B cell (primary cell): ENCODE measurements around the gene ZNF662. TPM values are rescaled to one million over a fixed set of nuclear protein-coding genes. Genes with fewer than 3 reads are reported as not detected.

Source experiments
- ATAC-seq: fragments of 200-7000 bp; cut with Tn5 transposase; one replicate; pipeline ENCODE4 v1.10.0; 2021; ENCODE audit warnings: low read depth, mild to moderate bottlenecking, moderate number of reproducible peaks, moderate library complexity
- CTCF ChIA-PET: fragments of 350-600 bp; sonication (Branson Sonifier 250); formaldehyde crosslinking; loops from one replicate; lab custom pipeline; 2021; ENCODE audit warnings: antibody characterized with exemption, inconsistent platforms; lab: Charles Lee
- POLR2A ChIA-PET: fragments of 350-600 bp; sonication (Branson Sonifier 250); formaldehyde crosslinking; loops from one replicate; lab custom pipeline; 2021; ENCODE audit warnings: antibody characterized with exemption; lab: Charles Lee
- DNase-seq: peaks from one replicate; pipeline ENCODE4 v3.0.0; 2013
- H2AFZ ChIP-seq: 2 replicates; pipeline ENCODE4 v1.6.1; 2012; ENCODE audit warnings: mild to moderate bottlenecking, low read depth, low read length; ENCODE audit not compliant: insufficient read depth, poor library complexity, severe bottlenecking
- H3K27ac ChIP-seq, 2 donors: 1 replicate in 1 of 2; 2 replicates in 1 of 2; pipeline ENCODE4 v1.5.1; 2012 to 2013; ENCODE audit warnings: low read length in 2 of 2, mild to moderate bottlenecking in 2 of 2, moderate library complexity in 1 of 2
- H3K27me3 ChIP-seq, 4 experiments: fragments of 200-600 bp in 1 of 4; sonication (generic) in 1 of 4; replicated peaks in 1 of 4; 1 replicate in 2 of 4; 2 replicates in 2 of 4; pipeline versions ENCODE4 v1.6.1 to v1.7.0; 2013 to 2016; ENCODE audit warnings: low read length in 3 of 4, mild to moderate bottlenecking in 2 of 4, mixed read lengths in 1 of 4, moderate library complexity in 1 of 4; ENCODE audit not compliant: insufficient read depth in 4 of 4, control insufficient read depth in 3 of 4; ENCODE audit errors: control extremely low read depth in 1 of 4
- H3K36me3 ChIP-seq, 2 experiments: replicated peaks in 1 of 2; 1 replicate in 1 of 2; 2 replicates in 1 of 2; pipeline versions ENCODE4 v1.6.1 to v1.7.1; 2013; ENCODE audit warnings: low read length in 1 of 2; ENCODE audit not compliant: insufficient read depth in 2 of 2, control insufficient read depth in 1 of 2; ENCODE audit errors: control extremely low read depth in 1 of 2, extremely low read depth in 1 of 2
- H3K4me1 ChIP-seq, 2 donors: fragments of 200-600 bp in 1 of 2; sonication (generic) in 1 of 2; 1 replicate in 1 of 2; 2 replicates in 1 of 2; pipeline versions ENCODE4 v1.5.1 to v1.6.1; 2013 to 2017; ENCODE audit warnings: low read length in 2 of 2; ENCODE audit not compliant: control insufficient read depth in 2 of 2, insufficient read depth in 2 of 2
- H3K4me2 ChIP-seq: replicated peaks from 2 replicates; pipeline ENCODE3; 2012; ENCODE audit warnings: mild to moderate bottlenecking, low read depth, low read length; ENCODE audit not compliant: poor library complexity, severe bottlenecking
- H3K4me3 ChIP-seq, 5 experiments: fragments of 200-600 bp in 1 of 5; sonication (generic) in 1 of 5; 1 replicate in 3 of 5; 2 replicates in 2 of 5; pipeline versions ENCODE4 v1.5.1 to v1.7.0; 2011 to 2016; ENCODE audit warnings: low read length in 4 of 5, mild to moderate bottlenecking in 4 of 5, low read depth in 2 of 5, control low read depth in 1 of 5, moderate library complexity in 1 of 5; ENCODE audit not compliant: insufficient read depth in 1 of 5; ENCODE audit errors: control extremely low read depth in 1 of 5, extremely low read depth in 1 of 5
- H3K79me2 ChIP-seq: fragments of 200-600 bp; sonication (generic); one replicate; pipeline ENCODE4 v1.6.0; 2016; ENCODE audit warnings: low read length; ENCODE audit not compliant: control insufficient read depth, insufficient read depth
- H3K9ac ChIP-seq: fragments of 200-600 bp; sonication (generic); 2 replicates; pipeline ENCODE4 v1.6.1; 2017; ENCODE audit warnings: mild to moderate bottlenecking, low read length, moderate library complexity
- H3K9me3 ChIP-seq, 3 donors: one replicate each; pipeline versions ENCODE4 v1.6.1 to v1.7.1; 2013; ENCODE audit warnings: low read length in 2 of 3; ENCODE audit not compliant: control insufficient read depth in 2 of 3, insufficient read depth in 1 of 3; ENCODE audit errors: control extremely low read depth in 1 of 3
- H4K20me1 ChIP-seq: 2 replicates; pipeline ENCODE4 v1.6.0; 2012; ENCODE audit warnings: mild to moderate bottlenecking, low read length; ENCODE audit not compliant: insufficient read depth, control insufficient read depth, poor library complexity, severe bottlenecking
- H3K27ac Mint-ChIP-seq: one replicate; pipeline ENCODE4 v1.8.0; 2021; ENCODE audit warnings: mixed read lengths
- H3K27me3 Mint-ChIP-seq: one replicate; pipeline ENCODE4 v1.8.0; 2021; ENCODE audit warnings: mixed read lengths
- H3K4me1 Mint-ChIP-seq: one replicate; pipeline ENCODE4 v1.8.0; 2021; ENCODE audit warnings: mixed read lengths
- H3K4me3 Mint-ChIP-seq: one replicate; pipeline ENCODE4 v1.8.0; 2021; ENCODE audit warnings: mixed read lengths
- H3K9me3 Mint-ChIP-seq: one replicate; pipeline ENCODE4 v1.8.0; 2022; ENCODE audit warnings: mixed read lengths; ENCODE audit not compliant: insufficient read depth
- EZH2 ChIP-seq: IDR thresholded peaks from 2 replicates; pipeline ENCODE4 v1.6.1; 2012; ENCODE audit warnings: borderline replicate concordance, low read depth, mild to moderate bottlenecking, moderate library complexity, low read length; ENCODE audit not compliant: insufficient read depth, poor library complexity, severe bottlenecking
- WGBS: methylation state at CpG from one replicate; pipeline ENCODE4 v1.1.5; 2013; ENCODE audit warnings: missing lambda C conversion rate; ENCODE audit not compliant: insufficient coverage; 5-methylcytosine and 5-hydroxymethylcytosine counted together
- intact Hi-C: fragments of 100-400 bp; cut with micrococcal nuclease; formaldehyde crosslinking; loops from one replicate; pipeline ENCODE4 v1.10.0; 2022
- polyA plus RNA-seq: library from polyadenylated mRNA; depleted of rRNA; stranded (reverse); fragments of >200 nt; gene quantifications from 2 replicates; pipeline ENCODE4 v1.2.3, GENCODE V29; 2012
- total RNA-seq, 2 donors: library from RNA; stranded (reverse); fragments of 120-200 nt in 1 of 2; gene quantifications; 1 replicate in 1 of 2; 2 replicates in 1 of 2; pipeline versions ENCODE4 v1.2.3 to v1.2.4, GENCODE V29; 2013 to 2022
- TF ChIP-seq, protein P1 (sequence below): fragments of 200-600 bp; IDR thresholded peaks from one replicate; pipeline ENCODE4 v1.8.0; 2022; ENCODE audit warnings: antibody characterized with exemption, mild to moderate bottlenecking

ZNF662 gene
- total and polyA plus RNA-seq, 2 donors (not counting 1 experiment from before 2014, with no cell fraction given) = 0.12 to 0.42 TPM

DNA sequence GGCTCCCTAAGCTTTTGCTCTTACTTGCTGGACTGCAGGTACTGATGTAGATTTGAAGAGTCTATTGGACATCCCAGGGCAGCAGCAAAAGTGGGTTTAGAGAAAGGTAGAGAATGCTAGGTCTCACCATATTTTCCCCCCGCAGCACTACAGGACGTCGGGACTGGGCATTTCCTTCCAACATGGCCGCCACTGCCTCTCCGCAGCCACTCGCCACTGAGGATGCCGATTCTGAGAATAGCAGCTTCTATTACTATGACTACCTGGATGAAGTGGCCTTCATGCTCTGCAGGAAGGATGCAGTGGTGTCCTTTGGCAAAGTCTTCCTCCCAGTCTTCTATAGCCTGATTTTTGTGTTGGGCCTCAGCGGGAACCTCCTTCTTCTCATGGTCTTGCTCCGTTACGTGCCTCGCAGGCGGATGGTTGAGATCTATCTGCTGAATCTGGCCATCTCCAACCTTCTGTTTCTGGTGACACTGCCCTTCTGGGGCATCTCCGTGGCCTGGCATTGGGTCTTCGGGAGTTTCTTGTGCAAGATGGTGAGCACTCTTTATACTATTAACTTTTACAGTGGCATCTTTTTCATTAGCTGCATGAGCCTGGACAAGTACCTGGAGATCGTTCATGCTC lies 41.5 kb upstream of the ZNF662 start:
- Histone ChIP-seq H3K27ac (no peak overlapping the region), H4K20me1 (no peaks in the 10 kb centered on the region), H3K4me2 (no peak overlapping the region), H3K4me1 (no peaks in the 10 kb centered on the region), H3K9me3 (no peaks in the 10 kb centered on the region), H3K4me3 (no peak overlapping the region), H3K9ac (no peak overlapping the region), H3K79me2 (no peaks in the 10 kb centered on the region), H3K36me3 (no peaks in the 10 kb centered on the region), H3K27me3 (no peaks in the 10 kb centered on the region), H2AFZ (no peak overlapping the region)
- Mint-ChIP-seq H3K27me3 (no peaks in the 10 kb centered on the region), H3K9me3 (no peaks in the 10 kb centered on the region), H3K4me1 (no peaks in the 10 kb centered on the region), H3K27ac (no peak overlapping the region), H3K4me3 (no peak overlapping the region)
- ChIA-PET CTCF (no interaction called here), POLR2A (no interaction called here)
- 96% methylated on average over 12 of the region's 15 CpGs for WGBS
- ATAC-seq (no peak), DNase-seq (no peak)
- TF ChIP-seq EZH2 = no peak
- intact Hi-C loops = no loop called here

- Histone ChIP-seq H3K79me2 (no peaks in the 10 kb centered on the region), H4K20me1 (no peaks in the 10 kb centered on the region), H3K27me3 (no peaks in the 10 kb centered on the region), H3K4me3 (no peak overlapping the region), H3K9ac (no peak overlapping the region), H3K36me3 (no peaks in the 10 kb centered on the region), H3K4me2 (no peak overlapping the region), H3K27ac (no peak overlapping the region), H2AFZ (no peak overlapping the region), H3K9me3 (no peaks in the 10 kb centered on the region), H3K4me1 (no peaks in the 10 kb centered on the region)
- intact Hi-C loops = no loop called here
- DNase-seq = no peak
- Mint-ChIP-seq H3K9me3 (no peaks in the 10 kb centered on the region), H3K4me3 (no peak overlapping the region), H3K4me1 (no peaks in the 10 kb centered on the region), H3K27ac (no peak overlapping the region), H3K27me3 (no peaks in the 10 kb centered on the region)
- ChIA-PET CTCF (no interaction called here), POLR2A (no interaction called here)
- TF ChIP-seq, protein P1, sequence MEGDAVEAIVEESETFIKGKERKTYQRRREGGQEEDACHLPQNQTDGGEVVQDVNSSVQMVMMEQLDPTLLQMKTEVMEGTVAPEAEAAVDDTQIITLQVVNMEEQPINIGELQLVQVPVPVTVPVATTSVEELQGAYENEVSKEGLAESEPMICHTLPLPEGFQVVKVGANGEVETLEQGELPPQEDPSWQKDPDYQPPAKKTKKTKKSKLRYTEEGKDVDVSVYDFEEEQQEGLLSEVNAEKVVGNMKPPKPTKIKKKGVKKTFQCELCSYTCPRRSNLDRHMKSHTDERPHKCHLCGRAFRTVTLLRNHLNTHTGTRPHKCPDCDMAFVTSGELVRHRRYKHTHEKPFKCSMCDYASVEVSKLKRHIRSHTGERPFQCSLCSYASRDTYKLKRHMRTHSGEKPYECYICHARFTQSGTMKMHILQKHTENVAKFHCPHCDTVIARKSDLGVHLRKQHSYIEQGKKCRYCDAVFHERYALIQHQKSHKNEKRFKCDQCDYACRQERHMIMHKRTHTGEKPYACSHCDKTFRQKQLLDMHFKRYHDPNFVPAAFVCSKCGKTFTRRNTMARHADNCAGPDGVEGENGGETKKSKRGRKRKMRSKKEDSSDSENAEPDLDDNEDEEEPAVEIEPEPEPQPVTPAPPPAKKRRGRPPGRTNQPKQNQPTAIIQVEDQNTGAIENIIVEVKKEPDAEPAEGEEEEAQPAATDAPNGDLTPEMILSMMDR = no peak
- no peak for TF ChIP-seq EZH2
- 98% methylated on average over 7 of the region's 8 CpGs for WGBS
- no peak for ATAC-seq
These were observed 40.7 kb upstream of the ZNF662 start for GRCh38 chr3:42865256-42865655.
